ENCODE data around the gene NPC1L1. TPM values are rescaled to one million over a fixed set of nuclear protein-coding genes. Genes with fewer than 3 reads are reported as not detected.
"Not testable (repeated sequence)": the region's sequence is repeated elsewhere in the genome, so short reads cannot be mapped to it uniquely, and the experiment has no call there.

Gene NPC1L1
- total RNA-seq, 6 experiments from 2014 or later, result not detected

DNA sequence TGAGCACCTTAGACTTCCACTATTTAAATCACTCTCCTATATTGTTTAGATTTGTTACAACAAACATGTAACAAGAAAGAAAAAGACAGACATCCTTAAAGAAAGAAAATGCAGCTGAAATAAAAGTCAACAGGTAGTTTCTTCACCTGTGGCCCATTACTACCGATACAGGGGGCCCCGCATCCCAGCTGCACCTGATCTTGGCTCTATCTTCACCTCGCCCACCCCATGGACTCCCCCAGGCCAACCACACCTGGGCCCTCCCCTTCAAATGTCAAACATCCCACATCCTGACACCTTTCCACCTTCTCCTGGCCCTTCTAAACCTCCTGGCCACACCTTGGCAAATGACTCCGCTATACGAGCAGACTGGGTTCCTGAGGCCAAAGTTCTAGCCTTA lies 25.6 kb upstream of the NPC1L1 start:
- H3K4me1 Mint-ChIP-seq (ENCODE audit: low read depth), result peaks cover 19% of the 10 kb centered on the region
- no peak overlapping the region for H3K4me3 Mint-ChIP-seq
- peaks cover 2% of the 10 kb centered on the region for H3K27me3 Mint-ChIP-seq (ENCODE audit: insufficient read depth)
- peaks cover 45% of the 10 kb centered on the region for H3K36me3 Mint-ChIP-seq (ENCODE audit: low read depth)
- no peak overlapping the region for H3K27ac Mint-ChIP-seq
- DNase-seq, result no peak
- no peaks in the 10 kb centered on the region for H3K9me3 Mint-ChIP-seq
- TF ChIP-seq CTCF (IDR thresholded peaks at IDR 0.05), result no peak

- H3K27me3 Mint-ChIP-seq (ENCODE audit: insufficient read depth), result peaks cover 2% of the 10 kb centered on the region
- no peak overlapping the region; the same call in 1 of the 2 replicates for H3K27ac Mint-ChIP-seq
- no peak for DNase-seq
- H3K36me3 Mint-ChIP-seq (ENCODE audit: low read depth), result peaks cover 40% of the 10 kb centered on the region
- H3K9me3 Mint-ChIP-seq, result no peaks in the 10 kb centered on the region
- H3K4me3 Mint-ChIP-seq, result no peak overlapping the region
- peaks cover 19% of the 10 kb centered on the region for H3K4me1 Mint-ChIP-seq (ENCODE audit: low read depth)
- TF ChIP-seq CTCF (IDR thresholded peaks at IDR 0.05), result peak; percentile 72
Measured at GRCh38 chr7:44565795-44566559, 24.8 kb upstream of the NPC1L1 start.

- Mint-ChIP-seq H3K4me1 (ENCODE audit: low read depth) (peaks cover 19% of the 10 kb centered on the region), H3K9me3 (no peaks in the 10 kb centered on the region), H3K4me3 (no peak overlapping the region), H3K27me3 (ENCODE audit: insufficient read depth) (peaks cover 2% of the 10 kb centered on the region), H3K27ac (no peak overlapping the region; the same call in 1 of the 2 replicates), H3K36me3 (ENCODE audit: low read depth) (peaks cover 40% of the 10 kb centered on the region)
- TF ChIP-seq CTCF (IDR thresholded peaks at IDR 0.05), result peak; percentile 99
- peak; percentile 48 for DNase-seq
Measured at GRCh38 chr7:44565097-44565794, 24.1 kb upstream of the NPC1L1 start.

DNA sequence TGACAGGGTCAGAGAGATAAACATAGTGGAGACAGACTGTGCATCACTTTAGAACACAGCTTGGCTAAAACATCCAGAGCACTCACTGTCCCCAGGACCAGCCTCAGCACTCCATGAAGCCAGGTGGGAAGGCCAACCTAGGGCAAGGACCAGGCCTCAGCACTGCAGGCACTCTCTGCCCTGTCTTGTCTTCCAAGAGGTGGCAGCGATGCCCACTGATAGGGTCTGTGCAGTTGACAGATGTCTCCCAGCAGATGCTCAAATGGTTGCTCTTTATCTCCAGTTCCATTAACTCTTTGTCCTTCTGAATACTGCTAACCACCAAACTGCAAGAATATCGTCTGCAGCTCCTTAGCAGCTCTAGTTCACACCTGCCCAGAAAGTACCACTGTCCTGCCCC lies 23.5 kb upstream of the NPC1L1 start:
- no peak for DNase-seq
- Mint-ChIP-seq H3K27ac (no peak overlapping the region), H3K4me3 (no peak overlapping the region), H3K36me3 (ENCODE audit: low read depth) (peaks cover 37% of the 10 kb centered on the region), H3K9me3 (no peaks in the 10 kb centered on the region), H3K4me1 (ENCODE audit: low read depth) (peaks cover 19% of the 10 kb centered on the region), H3K27me3 (ENCODE audit: insufficient read depth) (peaks cover 2% of the 10 kb centered on the region)
- no peak for TF ChIP-seq CTCF (IDR thresholded peaks at IDR 0.05)

GRCh38 chr7:44563171-44563679 lies 22.1 kb upstream of the NPC1L1 start:
- H3K36me3 Mint-ChIP-seq (ENCODE audit: low read depth), result peaks cover 23% of the 10 kb centered on the region
- H3K4me1 Mint-ChIP-seq (ENCODE audit: low read depth), result peaks cover 19% of the 10 kb centered on the region
- no peak for TF ChIP-seq CTCF (IDR thresholded peaks at IDR 0.05)
- H3K9me3 Mint-ChIP-seq, result no peaks in the 10 kb centered on the region
- H3K27ac Mint-ChIP-seq, result no peak overlapping the region; the same call in 1 of the 2 replicates
- H3K4me3 Mint-ChIP-seq, result no peak overlapping the region
- peaks cover 2% of the 10 kb centered on the region for H3K27me3 Mint-ChIP-seq (ENCODE audit: insufficient read depth)
- DNase-seq, result no peak

GRCh38 chr7:44562622-44562962 lies 21.5 kb upstream of the NPC1L1 start:
- H3K4me3 Mint-ChIP-seq; DNase-seq; H3K9me3 Mint-ChIP-seq; H3K27me3 Mint-ChIP-seq (ENCODE audit: insufficient read depth): not testable (repeated sequence)
- peaks cover 19% of the 10 kb centered on the region for H3K36me3 Mint-ChIP-seq (ENCODE audit: low read depth)
- H3K27ac Mint-ChIP-seq, result peak overlapping the region; percentile 15; the same call in 1 of the 2 replicates
- H3K4me1 Mint-ChIP-seq (ENCODE audit: low read depth), result peaks cover 19% of the 10 kb centered on the region
